C4-2B (cell line): Measurements from ENCODE around the gene RYR3.

Source experiments
- H3K27ac ChIP-seq: fragments of 450-650 bp; 2 replicates; pipeline ENCODE4 v1.5.1; 2017
- ZFX ChIP-seq: fragments of 450-650 bp; IDR thresholded peaks from 2 replicates; pipeline ENCODE4 v1.6.1; 2017
- TF ChIP-seq, protein P1 (sequence below): fragments of 450-650 bp; conservative IDR thresholded peaks from 2 replicates; pipeline ENCODE4 v1.5.1; 2017; ENCODE audit warnings: mild to moderate bottlenecking

Gene RYR3

DNA sequence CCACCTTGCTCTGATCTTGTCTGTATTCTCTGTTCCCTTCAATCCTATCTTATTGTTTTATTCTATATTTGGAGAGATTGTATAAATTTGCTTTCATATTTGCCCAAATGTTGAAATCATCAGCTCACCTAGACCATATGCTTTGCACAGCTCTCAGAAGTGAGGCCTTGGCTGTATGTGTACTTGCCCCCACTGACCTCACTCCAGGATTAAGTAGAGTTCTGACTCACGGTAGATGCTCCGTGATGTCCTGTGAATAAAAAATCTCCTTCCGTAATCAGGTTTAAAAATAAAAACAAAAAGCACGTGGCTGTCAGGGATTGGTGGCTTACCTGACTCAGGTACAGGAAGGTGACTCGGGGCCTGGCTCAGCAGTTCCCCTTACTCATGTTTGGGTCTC, 162.2 kb downstream of the RYR3 start:
- TF ChIP-seq ZFX = no peak
- TF ChIP-seq, protein P1, sequence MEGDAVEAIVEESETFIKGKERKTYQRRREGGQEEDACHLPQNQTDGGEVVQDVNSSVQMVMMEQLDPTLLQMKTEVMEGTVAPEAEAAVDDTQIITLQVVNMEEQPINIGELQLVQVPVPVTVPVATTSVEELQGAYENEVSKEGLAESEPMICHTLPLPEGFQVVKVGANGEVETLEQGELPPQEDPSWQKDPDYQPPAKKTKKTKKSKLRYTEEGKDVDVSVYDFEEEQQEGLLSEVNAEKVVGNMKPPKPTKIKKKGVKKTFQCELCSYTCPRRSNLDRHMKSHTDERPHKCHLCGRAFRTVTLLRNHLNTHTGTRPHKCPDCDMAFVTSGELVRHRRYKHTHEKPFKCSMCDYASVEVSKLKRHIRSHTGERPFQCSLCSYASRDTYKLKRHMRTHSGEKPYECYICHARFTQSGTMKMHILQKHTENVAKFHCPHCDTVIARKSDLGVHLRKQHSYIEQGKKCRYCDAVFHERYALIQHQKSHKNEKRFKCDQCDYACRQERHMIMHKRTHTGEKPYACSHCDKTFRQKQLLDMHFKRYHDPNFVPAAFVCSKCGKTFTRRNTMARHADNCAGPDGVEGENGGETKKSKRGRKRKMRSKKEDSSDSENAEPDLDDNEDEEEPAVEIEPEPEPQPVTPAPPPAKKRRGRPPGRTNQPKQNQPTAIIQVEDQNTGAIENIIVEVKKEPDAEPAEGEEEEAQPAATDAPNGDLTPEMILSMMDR = no peak
- H3K27ac ChIP-seq = no peak overlapping the region

DNA sequence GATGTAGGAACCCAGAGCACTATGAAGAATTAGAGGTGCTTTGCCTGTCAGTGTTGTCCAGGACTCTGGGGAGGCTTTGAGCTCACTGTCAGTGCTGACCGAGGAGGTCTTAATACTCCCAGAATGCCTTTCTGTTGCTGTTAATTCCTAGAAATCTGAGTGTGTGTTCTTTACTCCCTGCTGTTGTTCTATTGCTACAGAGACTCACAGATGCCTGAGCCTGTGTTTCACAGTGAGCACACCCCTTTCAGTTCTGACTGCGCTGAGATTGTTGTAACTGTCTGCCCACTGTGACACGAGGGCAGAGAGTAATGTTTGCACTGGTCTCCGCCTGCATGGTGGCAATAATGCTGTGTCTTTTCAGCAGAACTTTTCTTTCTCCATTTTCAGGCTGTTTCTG, 162.9 kb downstream of the RYR3 start:
- TF ChIP-seq ZFX = no peak
- TF ChIP-seq, protein P1 = no peak
- H3K27ac ChIP-seq = no peak overlapping the region

GRCh38 chr15:33476076-33476475, 165.3 kb downstream of the RYR3 start:
- no peak overlapping the region for H3K27ac ChIP-seq
- no peak for TF ChIP-seq ZFX
- TF ChIP-seq, protein P1 = no peak

DNA sequence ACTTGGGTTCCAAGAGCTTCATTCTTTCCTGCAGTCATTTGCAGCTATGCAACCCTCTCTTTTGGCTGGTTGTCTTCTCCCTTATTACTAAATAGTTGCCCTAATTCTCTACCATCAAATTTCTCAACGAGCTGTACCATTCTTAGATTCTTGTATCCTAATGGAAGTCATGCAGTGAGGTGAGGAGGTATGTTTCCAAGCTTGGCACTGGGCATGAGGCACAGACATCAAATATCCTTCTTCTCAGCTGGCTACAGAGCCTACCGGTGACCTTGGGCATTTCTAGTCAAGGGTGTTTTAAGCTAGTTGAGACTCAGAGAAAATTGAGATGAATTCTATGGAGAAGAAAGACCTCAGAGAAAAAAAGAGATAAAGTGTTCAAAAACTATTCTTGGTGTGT, 166.1 kb downstream of the RYR3 start:
- TF ChIP-seq ZFX = no peak
- TF ChIP-seq, protein P1 = no peak

DNA sequence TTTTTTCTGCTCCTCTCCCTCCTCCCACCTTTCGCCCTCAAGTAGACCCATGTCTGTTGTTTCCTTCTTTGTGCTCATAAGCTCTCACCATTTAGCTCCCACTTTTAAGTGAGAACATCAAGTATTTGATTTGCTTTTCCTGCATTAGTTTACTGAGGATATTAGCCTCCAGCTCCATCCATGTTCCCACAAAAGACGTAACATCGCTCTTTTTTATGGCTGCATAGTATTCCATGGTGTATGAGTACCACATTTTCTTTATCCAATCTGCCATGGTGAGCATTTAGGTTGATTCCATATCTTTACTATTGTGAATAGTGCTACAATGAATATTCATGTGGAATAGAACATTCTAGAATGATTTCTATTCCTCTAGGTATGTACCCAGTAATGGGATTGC, 178.6 kb downstream of the RYR3 start:
- TF ChIP-seq, protein P1 = no peak
- TF ChIP-seq ZFX = no peak
- H3K27ac ChIP-seq = no peak overlapping the region

More for the DNA sequence above, 166.1 kb downstream of the RYR3 start:
- no peak overlapping the region for H3K27ac ChIP-seq

DNA sequence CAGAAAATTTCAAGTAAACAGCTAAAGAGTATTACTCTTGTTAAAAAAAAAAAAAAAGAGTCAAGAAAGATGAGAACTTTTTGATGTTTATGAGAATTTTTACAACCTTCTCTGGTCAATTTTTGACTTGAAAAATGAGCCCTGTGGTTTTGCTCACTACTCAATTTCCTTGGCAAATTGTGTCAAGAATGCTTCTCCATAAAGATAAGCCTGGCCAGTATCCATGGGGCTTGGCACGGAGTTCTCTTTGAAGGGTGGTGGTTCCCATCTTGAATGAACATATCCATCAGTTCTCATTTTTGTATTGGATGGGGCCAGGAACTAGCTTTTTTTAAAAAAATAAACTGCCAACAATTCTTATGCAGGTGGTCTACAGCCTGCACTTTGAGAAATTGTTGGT, 179.9 kb downstream of the RYR3 start:
- no peak for TF ChIP-seq ZFX
- TF ChIP-seq, protein P1 = no peak
- H3K27ac ChIP-seq = no peak overlapping the region

- no peak overlapping the region for H3K27ac ChIP-seq
- no peak for TF ChIP-seq ZFX
- TF ChIP-seq, protein P1 = no peak
These were observed 181.8 kb downstream of the RYR3 start for GRCh38 chr15:33492434-33493052.
